HG03280 (cell line): ENCODE results near the gene MFNG.

Experiments used
- ATAC-seq: cut with Tn5 transposase; IDR thresholded peaks from one replicate; pipeline ENCODE4 v1.9.1; 2021; ENCODE audit warnings: mild to moderate bottlenecking, moderate library complexity; ENCODE audit not compliant: unreplicated experiment

The MFNG gene

GRCh38 chr22:37454857-37455686, 31.1 kb downstream of the MFNG start:
- no peak for ATAC-seq

GRCh38 chr22:37453696-37454095, 32.5 kb downstream of the MFNG start:
- no peak for ATAC-seq

GRCh38 chr22:37451218-37451617, 35.0 kb downstream of the MFNG start:
- ATAC-seq, result no peak

GRCh38 chr22:37449331-37450001, 36.7 kb downstream of the MFNG start:
- ATAC-seq, result no peak

- no peak for ATAC-seq
These were observed 37.6 kb downstream of the MFNG start for GRCh38 chr22:37448516-37449127.

GRCh38 chr22:37445501-37445900, 40.7 kb downstream of the MFNG start:
- ATAC-seq, result no peak

GRCh38 chr22:37443977-37444376, 42.2 kb downstream of the MFNG start:
- ATAC-seq, result no peak

GRCh38 chr22:37443086-37443485, 43.1 kb downstream of the MFNG start:
- ATAC-seq, result no peak

- no peak for ATAC-seq
These were observed 43.6 kb downstream of the MFNG start for GRCh38 chr22:37442537-37442936.

- ATAC-seq, result no peak
These were observed 44.0 kb downstream of the MFNG start for GRCh38 chr22:37442135-37442534.

GRCh38 chr22:37440875-37441274, 45.3 kb downstream of the MFNG start:
- ATAC-seq, result no peak

GRCh38 chr22:37439347-37439746, 46.8 kb downstream of the MFNG start:
- ATAC-seq, result no peak

- ATAC-seq, result no peak
These were observed 50.1 kb downstream of the MFNG start for GRCh38 chr22:37435970-37436603.

- ATAC-seq, result no peak
These were observed 52.4 kb downstream of the MFNG start for GRCh38 chr22:37433786-37434185.

- ATAC-seq, result no peak
These were observed 53.5 kb downstream of the MFNG start for GRCh38 chr22:37432708-37433054.

GRCh38 chr22:37431801-37432707, 54.1 kb downstream of the MFNG start:
- ATAC-seq, result no peak

- no peak for ATAC-seq
These were observed 54.8 kb downstream of the MFNG start for GRCh38 chr22:37431366-37431765.

- ATAC-seq, result no peak
These were observed 55.2 kb downstream of the MFNG start for GRCh38 chr22:37430941-37431340.

- no peak for ATAC-seq
These were observed 57.3 kb downstream of the MFNG start for GRCh38 chr22:37428649-37429586.
